Inflammatory macrophage treated with lipopolysaccharide for 4 hours (primary cell): ENCODE results near the gene EVA1C.
"Not testable (repeated sequence)": the region's sequence is repeated elsewhere in the genome, so short reads cannot be mapped to it uniquely, and the experiment has no call there.

Source experiments
- DNase-seq: peaks from one replicate; pipeline ENCODE4 v3.0.0-alpha.2; 2020

EVA1C gene

GRCh38 chr21:32412162-32413014, at the start of gene EVA1C:
EVA1C (plus strand) TSS chr21:32412706; CDS start chr21:32412854, 148 bp downstream.
- peak; percentile 15 for DNase-seq

DNA sequence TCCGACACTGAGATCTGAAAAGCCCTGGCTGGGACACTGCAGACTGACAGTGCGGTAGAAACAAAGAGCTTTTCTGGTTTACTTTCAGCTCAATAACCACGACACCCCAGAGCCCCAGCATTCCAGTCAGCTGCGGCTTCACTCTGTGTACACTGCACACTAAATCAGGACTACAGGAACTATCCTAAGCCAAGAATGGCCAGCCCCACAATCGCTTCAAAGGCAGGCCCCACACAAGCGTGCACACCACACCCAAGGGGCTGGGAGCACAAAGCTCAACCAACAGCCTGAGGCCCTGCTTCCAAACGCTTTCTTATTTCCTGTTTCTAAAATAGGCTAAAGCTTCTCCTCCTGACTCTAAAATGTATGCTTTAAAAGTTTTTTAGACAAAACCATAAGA, 48.1 kb upstream of the EVA1C start:
- no peak for DNase-seq

DNA sequence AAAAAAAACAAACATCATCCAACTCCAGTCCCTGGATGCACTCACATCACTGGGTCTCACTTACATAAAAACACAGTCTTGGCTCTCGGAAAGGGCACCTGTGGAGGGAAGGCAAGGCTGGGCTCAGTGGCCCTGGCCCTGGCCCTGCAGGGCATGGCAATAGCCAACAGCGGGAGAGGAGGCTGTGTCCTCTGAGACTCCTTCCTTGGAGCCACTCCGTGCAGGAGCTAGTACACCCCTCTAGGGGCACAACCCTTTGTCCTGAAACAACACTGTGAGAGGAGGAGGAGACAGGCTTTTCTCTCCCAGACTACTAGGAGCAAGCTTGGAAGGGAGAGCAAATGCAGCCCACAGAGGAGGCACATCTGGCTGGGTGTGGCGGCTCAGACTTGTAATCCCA, 47.7 kb upstream of the EVA1C start:
- no peak for DNase-seq

- no peak for DNase-seq
Measured at GRCh38 chr21:32366191-32366590, 46.3 kb upstream of the EVA1C start.

- DNase-seq, result no peak
Measured at GRCh38 chr21:32367158-32367557, 45.3 kb upstream of the EVA1C start.

DNA sequence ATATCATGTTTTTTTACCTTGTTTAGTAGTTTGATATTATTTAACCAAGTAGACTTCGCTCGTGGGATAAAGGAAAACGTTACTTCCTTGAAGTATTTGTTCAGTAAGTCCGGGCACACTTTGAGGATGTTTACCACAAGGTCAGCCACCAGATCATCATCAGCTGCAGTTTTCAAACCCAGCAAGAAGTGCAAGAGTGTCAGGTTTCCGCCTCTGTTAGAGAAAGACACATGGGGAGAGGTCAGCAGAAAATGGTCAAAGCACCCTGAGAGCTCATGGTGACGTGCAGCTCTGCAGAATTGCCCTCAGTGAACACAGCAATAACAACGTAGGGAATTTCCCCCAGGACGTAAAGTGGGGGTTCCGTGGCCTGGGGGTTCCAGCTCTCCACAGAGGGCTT, 44.1 kb upstream of the EVA1C start:
- DNase-seq, result no peak

DNA sequence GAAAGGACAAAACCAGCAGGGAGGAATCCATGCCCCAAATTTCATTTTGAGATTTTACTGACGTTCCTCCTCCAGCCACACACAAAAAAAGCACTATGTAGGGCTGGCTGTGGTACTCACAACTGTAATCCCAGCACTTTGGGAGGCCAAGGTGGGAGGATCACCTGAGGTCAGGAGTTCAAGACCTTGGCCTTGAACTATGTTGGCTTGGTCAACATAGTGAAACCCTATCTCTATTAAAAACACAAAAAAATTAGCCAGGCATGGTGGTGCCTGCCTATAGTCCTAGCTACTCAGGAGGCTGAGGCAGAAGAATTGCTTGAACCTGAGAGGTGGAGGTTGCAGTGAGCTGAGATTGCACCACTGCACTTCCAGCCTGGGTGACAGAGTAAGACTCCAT, 43.5 kb upstream of the EVA1C start:
- DNase-seq, result not testable (repeated sequence)

- peak; percentile 50 for DNase-seq
Measured at GRCh38 chr21:32370998-32371766, 41.3 kb upstream of the EVA1C start.

DNA sequence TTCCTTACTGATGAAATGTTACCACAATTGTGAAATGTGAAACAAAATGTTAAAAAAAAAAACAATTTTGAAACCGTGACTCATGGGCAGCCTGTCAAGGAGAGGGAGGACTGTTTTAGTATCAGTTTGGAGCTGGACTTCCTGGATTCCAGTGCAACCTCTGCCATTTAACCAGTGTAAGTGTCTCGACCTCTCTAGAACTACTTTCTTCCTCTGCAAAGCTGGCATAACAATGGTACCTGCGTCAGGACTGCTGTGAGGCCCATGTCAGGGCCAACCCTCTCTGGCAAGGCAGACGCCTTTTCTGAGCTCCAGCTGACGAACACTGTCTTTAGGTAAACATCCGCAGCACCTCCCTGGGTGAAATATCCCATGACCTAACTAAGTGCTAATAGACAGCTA, 40.6 kb upstream of the EVA1C start:
- DNase-seq, result peak; percentile 91

DNA sequence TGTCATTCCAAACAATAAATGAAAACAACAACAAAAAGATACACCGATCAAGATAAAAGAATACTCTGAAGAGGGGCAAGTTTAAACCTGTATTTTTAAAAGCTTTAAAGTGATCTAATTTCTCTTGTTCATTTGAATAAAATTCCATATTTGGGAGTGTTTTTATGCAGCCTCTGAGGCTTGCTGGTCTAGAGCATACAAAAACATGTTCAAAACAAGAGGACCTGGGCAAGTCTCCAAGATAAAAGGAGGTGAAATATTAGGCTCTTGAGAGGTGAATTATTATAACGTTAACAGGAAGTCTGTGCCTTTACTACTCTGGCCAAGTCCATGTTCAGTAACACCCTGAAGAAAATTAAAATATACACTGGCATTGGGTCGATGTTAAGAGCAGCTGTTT, 39.8 kb upstream of the EVA1C start:
- no peak for DNase-seq

GRCh38 chr21:32377506-32377905, 35.0 kb upstream of the EVA1C start:
- DNase-seq, result no peak

DNA sequence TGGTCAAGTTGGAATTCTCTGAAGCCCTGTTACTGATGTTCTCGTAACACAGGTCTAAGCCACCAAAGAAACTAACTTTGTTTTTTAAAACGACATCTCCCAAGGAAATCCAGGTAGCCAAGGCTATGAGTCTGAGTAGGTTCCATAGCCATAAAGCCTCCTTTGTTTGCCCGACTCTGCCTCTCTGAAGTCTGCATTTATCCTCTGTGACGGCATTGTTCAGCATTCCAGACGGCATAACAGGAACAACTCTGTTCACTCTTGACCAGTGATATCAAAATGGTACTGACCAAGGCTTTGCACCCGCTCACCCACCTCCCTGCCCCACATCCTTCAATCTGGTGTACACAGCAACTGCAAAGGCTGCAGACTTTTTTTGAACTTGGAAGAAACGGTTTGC, 34.5 kb upstream of the EVA1C start:
- DNase-seq, result no peak

DNA sequence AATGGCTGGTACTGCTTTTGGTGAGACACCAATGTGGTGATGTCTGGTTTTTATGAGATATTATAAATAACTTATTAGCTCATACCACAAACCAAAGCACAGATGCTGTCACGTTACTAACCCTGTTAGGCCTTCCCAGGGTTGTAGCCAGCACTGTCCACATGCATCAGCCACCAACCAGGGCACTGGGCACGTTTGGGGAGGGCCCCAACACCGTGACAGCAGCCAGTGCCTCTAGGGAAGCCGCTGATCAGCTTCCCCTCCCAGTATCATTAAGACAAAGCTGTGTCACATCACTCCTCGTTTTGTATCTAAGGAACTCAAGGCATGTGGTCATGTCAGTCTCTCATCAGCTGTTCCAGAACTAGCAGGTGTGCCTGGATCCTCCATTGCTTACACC, 33.5 kb upstream of the EVA1C start:
- DNase-seq, result no peak

GRCh38 chr21:32380940-32381339, 31.6 kb upstream of the EVA1C start:
- no peak for DNase-seq

GRCh38 chr21:32381571-32381970, 30.9 kb upstream of the EVA1C start:
- DNase-seq, result no peak

DNA sequence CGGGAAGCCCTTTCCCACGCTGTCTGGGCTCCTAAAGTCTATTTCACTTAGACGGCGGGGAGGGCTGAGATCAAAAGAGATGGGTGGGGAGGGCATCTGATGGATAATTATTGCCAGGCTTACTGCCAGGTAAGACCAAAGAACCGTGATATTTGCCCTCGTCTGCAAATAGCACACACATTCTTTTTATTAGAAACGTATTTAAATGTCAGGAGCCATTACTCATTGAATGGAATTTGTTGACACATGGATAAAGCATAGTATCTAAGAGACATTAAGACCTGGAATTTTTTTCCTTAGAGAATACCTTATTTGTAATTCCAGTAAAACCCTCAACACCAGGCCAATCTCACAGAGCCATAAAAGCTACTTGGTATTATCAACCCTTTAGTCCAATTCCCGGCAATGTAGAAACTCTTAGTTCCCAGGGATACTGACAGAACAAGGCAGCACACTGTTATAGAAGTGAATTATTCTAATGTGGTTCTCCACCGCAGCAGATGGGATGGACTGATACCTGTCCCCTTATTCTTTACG, 30.3 kb upstream of the EVA1C start:
- no peak for DNase-seq

DNA sequence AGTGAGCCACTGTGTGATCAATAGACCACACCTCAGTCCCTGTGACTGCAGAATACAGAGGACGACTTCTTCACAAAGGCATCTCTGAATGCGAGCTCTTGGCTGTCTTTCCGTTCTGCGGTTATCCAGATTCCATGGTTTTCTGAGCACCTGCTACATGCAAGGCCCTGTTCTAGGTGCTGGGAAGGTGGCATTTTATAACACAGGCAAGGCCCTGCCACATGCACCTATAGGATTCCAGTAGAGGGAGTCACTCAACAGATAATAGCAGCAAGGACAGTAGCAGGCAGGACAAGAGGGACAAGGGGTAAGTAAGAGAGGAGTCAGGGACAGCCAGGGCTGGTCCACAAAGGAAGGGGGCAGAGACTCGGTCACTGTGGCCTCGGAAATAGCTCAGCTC, 28.7 kb upstream of the EVA1C start:
- no peak for DNase-seq

- no peak for DNase-seq
Measured at GRCh38 chr21:32386195-32386870, 26.2 kb upstream of the EVA1C start.

DNA sequence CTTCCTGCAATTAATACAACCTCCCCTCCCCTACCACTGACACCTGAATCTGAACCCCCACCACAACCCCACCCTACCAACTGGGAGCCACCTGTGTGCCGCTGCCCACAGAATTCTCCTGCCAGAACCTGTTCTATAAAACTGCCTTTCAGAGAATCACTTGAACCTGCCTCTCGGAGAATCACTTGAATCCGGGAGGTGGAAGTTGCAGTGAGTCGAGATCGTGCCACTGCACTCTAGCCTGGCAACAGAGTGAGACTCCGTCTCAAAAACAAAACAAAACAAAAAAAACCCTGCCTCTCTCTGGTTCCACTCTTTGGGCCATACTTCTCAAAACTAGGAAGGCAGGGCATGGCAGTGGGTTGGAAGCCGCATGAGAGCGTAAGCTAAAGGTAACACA, 25.4 kb upstream of the EVA1C start:
- DNase-seq, result no peak

DNA sequence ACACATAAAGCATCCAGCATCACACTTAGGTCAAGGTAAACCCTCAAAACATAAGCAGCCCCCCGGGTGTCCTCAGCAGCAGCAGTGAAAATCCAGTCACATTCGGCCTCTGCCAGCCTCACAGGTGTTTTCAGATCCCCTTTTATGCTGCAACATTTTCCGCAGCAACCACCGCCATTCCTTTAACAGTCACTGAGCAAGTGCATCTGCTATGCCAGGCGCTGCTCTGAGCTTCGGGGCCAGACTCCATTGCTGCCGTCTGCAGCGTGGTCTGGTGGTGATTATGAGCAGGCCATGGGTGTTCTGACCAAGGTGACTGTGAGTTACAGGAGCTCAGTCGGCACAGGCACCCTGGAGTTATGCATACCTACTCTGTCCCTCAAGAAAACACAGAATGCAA, 24.2 kb upstream of the EVA1C start:
- no peak for DNase-seq

DNA sequence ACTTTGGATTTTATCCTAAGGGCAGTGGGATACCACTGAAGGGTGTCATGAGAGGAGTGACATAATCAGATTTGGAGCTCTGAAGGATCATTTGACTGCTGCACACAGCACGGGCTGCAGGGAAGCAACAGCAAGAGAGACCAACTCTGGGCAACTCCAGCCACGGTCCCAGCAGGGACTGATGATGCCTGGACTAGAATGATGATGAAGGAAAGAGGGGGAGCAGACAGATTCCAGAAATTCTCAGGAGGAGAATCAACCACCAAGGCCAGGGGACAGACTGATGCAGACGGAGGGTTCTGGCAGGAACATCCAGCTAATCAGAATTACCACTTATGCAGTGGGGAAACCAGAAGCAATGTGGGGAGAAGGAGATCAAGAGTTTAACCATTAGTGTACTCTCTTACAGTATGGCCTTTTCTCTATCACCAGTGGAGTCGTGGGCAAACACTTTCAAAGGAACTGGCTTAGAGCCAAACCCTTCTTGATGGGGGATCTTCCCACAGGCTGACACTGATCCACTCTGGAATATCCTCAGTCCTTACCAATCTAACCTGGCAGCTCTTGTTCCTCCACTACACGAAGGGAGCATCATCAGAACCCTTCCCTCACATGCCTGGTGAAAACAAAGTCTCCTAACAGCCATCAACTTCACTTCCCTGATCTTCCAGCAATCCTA, 23.0 kb upstream of the EVA1C start:
- no peak for DNase-seq

DNA sequence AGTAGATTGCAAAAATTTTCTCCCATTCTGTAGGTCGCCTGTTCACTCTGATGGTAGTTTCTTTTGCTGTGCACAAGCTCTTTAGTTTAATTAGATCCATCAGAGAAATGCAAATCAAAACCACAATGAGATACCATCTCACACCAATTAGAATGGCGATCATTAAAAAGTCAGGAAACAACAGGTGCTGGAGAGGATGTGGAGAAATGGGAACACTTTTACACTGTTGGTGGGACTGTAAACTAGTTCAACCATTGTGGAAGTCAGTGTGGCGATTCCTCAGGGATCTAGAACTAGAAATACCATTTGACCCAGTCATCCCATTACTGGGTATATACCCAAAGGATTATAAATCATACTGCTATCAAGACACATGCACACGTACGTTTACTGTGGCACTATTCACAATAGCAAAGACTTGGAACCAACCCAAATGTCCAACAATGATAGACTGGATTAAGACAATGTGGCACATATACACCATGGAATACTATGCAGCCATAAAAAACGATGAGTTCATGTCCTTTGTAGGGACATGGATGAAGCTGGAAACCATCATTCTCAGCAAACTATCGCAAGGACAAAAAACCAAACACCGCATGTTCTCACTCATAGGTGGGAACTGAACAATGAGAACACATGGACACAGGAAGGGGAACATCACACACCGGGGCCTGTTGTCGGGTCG, 21.8 kb upstream of the EVA1C start:
- not testable (repeated sequence) for DNase-seq
